ENCODE measurements around the gene GPR137B.

DNA sequence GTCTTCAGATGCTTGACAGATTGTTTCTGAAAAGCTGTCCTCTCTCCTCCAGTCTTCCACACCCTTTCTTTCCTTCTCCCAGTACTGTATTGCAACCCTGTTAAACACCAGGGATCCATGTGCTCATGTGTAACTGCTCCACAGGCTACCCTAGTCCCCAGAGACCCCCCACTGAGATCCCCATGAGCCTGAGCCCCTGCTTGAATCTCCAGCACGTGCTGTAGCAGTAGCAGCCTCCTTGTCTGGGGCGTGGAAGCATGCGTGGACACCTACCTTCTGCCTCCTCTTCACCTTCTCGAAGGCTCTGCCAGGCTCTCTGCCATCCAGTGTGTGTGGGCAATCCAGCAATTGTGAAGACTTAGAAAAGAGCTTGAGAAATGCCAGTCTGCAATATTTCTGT, 25.2 kb downstream of the GPR137B start:
- TF ChIP-seq GATA2 (IDR thresholded peaks at IDR 0.05; ENCODE audit: low read depth, low read length): no peak
- no peak for TF ChIP-seq GATA3 (IDR thresholded peaks at IDR 0.05; ENCODE audit: low read depth, low read length)

Data from SH-SY5Y (cell line).